ENCODE measurements around the gene MBOAT1.
"Not testable (repeated sequence)": the region's sequence is repeated elsewhere in the genome, so short reads cannot be mapped to it uniquely, and the experiment has no call there.

MBOAT1 gene

GRCh38 chr6:20212392-20213111 is at the start of gene MBOAT1:
MBOAT1 (minus strand) TSS chr6:20212469; CDS start chr6:20212234, 235 bp downstream.
- peak; percentile 98 for DNase-seq (ENCODE audit: low spot score)

DNA sequence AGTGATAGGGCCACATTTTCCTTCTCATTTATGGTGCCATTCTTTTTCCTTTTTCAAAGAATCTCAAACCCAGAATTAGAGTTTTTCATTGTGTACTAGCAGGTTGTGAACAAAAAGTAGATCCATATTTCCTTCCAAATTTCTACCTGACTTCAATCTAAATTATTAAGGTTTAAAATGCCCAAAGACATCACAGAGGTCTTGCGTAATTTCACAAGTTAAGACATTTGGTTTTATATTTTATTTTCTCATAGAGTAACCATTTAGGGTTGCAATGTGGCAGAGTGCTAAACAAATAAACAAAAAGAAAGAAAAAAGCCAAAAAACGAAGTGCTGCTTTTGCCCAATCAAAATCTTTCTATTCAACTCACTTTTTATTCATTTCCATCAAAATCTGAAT is 49.4 kb upstream of the MBOAT1 start:
- DNase-seq (ENCODE audit: low spot score) = no peak

DNA sequence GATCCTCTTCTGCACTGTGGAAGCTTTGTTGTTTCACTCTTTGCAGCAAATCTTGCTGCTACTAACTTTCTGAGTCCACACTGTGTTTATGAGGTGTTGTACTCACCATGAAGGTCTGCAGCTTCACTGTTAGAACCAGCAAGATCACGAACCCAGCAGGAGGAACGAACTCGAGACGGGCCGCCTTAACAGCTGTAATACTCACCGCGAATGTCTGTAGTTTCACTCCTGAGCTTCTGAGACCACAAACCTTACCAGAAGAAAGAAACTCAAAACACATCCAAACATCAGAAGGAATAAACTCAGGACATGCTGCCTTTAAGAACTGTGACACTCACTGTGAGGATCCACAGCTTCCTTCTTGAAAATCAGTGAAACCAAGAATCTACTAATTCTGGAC is 48.1 kb upstream of the MBOAT1 start:
- DNase-seq (ENCODE audit: low spot score) = no peak

- no peak for DNase-seq (ENCODE audit: low spot score)
These were observed 47.2 kb upstream of the MBOAT1 start for GRCh38 chr6:20259316-20260049.

DNA sequence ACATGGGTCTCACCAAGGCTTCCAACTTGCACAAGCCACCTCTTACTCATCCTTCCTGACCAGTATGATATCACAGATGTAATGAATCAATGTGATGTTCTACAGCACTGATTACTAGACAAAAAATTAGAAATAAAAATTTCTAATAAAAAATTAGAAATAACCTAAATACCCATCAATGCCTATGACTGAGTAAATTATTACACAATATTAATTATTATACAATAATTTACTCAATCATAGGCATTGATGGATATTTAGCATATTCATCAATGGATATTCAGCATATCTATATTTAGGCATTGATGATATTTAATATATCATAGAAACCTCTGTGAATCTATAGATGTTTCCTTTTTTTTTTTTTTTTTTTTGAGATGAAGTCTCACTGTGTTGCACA is 43.2 kb upstream of the MBOAT1 start:
- no peak for DNase-seq (ENCODE audit: low spot score)

DNA sequence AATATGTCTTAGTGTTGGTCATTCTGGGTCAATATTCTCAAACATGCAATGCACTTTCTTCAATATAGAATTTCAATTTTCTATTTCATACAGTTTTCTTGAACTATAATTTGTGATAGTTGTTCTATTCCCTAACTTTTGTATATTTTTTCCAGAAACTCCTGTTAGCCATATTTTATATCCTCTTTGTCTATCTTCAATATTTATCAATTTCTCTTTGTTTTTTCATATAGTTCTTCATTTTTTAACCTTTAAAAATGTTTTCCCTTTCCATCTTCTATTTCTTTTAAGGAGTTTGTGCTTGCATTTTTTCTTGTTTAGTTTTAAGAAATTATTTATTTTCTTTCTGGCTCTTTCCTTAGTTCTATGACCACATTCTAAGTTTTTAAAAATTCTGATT is 42.0 kb upstream of the MBOAT1 start:
- no peak for DNase-seq (ENCODE audit: low spot score)

DNA sequence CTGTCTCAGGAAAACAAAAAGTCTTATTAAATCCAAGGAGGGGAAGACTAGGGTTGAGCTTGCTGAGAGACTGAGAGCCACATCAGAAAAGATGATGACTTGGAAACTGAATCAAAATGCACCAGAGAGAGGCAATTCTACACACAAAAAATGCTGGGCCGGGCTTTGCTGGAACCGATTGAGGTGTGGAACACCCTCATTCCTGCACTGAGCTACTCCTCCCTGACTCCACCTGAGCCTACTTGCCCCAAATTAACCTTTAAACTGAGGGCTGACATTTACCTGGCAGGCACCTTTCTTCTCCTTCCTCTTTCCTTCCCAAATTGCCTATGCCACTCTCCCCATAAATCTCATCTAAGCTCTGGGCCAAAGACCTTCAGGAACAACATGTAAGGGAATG is 40.8 kb upstream of the MBOAT1 start:
- DNase-seq (ENCODE audit: low spot score) = no peak

GRCh38 chr6:20252311-20252710 is 40.0 kb upstream of the MBOAT1 start:
- no peak for DNase-seq (ENCODE audit: low spot score)

DNA sequence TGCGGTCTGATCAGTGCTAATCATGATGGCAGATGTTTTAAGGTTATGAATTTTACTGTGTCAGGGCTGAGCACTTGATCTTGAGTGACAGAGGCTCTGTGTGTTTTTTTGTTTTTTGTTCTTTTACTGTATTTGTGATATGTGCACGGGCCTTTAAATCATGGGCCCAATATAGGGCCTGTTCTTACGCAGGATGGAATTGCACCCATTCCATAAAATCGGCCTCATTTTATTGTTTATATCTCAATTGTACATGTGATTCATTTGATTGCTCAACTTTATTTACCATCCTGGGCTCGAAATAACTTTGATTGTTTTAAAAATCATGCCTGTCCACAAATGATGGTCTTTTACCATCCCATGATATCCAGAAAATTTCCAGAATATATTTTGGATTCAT is 39.3 kb upstream of the MBOAT1 start:
- DNase-seq (ENCODE audit: low spot score) = no peak

DNA sequence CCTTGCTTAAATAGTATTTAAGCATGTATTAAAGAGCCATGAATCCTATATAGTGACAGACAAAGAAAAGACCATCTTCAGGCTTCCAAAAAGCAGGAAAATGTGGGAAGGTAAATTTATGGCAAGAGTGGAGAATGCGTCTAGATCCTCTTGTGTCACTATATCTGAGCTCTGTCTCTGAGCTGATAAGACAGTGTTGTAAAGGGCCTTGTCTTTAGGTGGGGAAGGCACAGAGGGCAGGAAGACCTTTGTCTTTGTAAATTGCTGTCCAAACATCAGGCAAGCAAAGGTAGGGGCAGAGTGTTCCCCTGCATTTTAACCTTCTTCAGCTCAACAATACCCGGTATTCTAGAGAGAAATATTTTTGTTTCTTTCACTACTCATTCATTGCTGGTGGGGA is 33.9 kb upstream of the MBOAT1 start:
- no peak for DNase-seq (ENCODE audit: low spot score)

DNA sequence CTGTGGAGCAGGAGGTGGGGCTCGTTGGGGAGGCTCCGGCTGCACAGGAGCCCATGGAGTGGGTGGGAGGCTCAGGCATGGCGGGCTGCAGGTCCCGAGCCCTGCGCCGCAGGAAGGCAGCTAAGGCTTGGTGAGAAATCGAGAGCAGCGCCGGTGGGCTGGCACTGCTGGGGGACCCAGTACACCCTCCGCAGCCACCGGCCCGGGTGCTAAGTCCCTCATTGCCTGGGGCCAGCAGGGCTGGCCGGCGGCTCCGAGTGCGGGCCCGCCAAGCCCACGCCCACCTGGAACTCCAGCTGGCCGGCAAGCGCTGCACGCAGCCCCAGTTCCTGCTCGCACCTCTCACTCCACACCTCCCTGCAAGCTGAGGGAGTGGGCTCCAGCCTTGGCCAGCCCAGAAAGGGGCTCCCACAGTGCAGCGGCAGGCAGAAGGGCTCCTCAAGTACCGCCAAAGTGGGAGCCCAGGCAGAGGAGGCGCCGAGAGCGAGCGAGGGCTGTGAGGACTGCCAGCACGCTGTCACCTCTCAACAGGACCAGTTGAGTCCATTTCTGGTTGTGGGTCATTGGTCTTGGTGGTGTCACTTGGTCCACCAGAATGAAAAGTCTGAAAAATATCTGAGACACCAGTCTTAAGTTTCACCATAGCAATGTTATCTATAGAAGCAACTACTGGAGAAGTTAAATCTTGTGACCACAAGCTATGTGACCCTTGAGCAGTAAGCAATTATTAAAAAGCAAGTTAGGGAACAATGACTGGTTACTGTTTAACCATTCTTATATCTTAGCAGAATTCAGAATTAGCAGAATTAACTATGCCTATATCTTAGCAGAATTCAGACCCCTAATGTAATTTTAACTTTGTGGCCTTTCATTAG is 32.8 kb upstream of the MBOAT1 start:
- DNase-seq (ENCODE audit: low spot score) = not testable (repeated sequence)

DNA sequence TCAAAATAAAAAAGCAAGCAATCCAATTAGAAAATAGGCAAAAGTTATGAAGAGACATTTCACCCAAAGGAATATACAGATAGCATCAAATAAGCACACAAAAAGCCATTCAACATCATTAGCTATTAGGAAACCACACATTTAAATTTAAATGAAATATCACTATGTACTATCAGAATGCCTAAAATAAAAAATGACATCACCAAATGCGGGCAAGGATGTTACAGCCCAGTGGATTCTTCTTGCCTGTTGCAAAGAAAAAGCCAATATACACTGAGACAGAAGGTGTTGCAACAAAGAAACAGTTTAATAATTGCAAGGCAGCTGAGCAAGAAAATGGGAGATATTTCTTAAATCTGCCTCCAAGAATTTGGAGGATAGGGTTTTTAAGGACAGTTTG is 31.0 kb upstream of the MBOAT1 start:
- no peak for DNase-seq (ENCODE audit: low spot score)

- no peak for DNase-seq (ENCODE audit: low spot score)
These were observed 30.1 kb upstream of the MBOAT1 start for GRCh38 chr6:20242397-20242796.

- no peak for DNase-seq (ENCODE audit: low spot score)
These were observed 28.8 kb upstream of the MBOAT1 start for GRCh38 chr6:20241102-20241501.

- no peak for DNase-seq (ENCODE audit: low spot score)
These were observed 26.7 kb upstream of the MBOAT1 start for GRCh38 chr6:20238688-20239587.

DNA sequence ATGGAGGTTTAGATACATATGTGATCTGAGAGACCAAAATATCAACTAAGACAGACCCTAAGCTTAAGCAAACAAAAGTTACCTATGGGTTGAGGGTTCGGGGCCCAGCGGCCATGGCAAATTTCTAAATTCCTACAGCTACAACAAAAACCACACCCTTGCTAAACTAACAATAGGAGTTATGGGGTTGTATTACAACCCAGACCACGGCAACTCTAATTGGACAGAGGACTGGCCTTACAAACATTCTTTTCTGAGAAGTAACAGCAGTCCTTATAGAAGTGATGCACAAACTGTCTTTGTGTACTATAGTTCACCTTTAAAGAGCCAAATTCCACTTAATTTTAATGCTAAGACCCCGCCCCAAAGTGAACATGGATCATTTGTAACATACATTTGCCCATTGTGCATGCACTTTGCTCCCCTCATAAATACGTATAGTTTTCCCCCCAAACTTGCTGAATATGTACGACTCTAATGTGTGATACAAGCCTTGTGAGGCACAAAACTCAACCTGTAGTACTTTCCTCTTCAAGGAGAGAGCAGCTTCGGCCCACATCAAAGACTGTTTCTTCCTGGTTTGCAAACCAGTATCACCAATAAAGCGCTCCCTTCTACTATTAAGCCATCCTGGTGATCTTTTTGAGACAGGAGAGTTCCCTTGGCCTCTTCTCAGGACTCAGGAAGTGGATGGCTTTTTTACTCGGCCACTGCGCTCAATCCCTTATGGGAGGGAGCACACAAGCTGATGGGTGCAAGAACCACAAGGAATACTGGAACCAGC is 25.6 kb upstream of the MBOAT1 start:
- DNase-seq (ENCODE audit: low spot score) = no peak

DNA sequence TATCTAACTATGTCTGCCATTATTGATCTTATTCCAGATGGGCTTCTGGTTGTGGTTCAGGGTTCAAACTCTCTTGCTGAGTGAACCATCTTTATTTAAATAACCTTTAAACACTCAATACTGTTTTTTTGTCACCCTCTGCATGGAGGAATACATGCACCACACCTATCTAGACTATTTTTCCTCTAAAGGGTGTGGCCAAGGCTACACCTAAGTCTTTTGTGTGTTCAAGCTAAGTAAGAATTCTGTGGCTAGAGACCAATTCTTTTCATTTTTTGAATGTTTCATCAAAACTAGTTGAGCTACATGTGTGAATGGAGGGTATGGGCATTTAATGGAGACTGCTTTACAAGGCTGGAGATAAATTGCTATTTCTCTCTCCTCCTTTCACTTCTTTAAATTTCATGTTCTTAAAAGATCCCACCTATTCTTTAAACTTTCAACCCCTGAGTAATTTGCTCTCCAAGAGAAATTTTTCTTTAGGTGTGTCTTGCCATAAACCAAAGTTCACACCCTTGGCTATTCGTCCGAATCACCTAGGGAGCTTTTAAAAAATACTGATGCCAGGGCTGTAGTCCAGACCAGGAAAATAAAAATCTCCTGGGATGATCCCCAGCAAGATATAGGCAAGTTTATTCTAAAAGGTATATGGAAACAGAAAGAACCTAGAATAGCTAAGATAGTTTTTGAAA is 24.8 kb upstream of the MBOAT1 start:
- no peak for DNase-seq (ENCODE audit: low spot score)

DNA sequence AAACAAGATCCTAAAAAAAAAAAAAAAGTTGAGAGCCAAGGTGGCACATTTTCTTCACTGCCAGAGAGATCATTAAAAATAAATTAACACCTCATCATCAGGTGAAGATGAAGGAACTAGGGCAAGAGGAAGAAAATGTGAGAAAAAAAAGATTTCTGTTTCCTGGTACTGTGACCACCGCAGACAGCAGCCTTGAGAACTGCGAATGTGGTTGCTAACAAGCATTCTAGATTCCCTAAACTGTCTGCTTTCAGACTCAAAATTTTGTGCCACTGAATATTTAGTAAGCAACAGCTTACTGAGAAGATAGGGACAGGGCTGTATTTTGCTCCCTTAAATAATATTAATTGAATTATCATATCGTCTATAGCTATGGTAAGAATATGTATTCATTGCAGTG is 24.1 kb upstream of the MBOAT1 start:
- no peak for DNase-seq (ENCODE audit: low spot score)

GRCh38 chr6:20235041-20235440 is 22.8 kb upstream of the MBOAT1 start:
- no peak for DNase-seq (ENCODE audit: low spot score)

DNA sequence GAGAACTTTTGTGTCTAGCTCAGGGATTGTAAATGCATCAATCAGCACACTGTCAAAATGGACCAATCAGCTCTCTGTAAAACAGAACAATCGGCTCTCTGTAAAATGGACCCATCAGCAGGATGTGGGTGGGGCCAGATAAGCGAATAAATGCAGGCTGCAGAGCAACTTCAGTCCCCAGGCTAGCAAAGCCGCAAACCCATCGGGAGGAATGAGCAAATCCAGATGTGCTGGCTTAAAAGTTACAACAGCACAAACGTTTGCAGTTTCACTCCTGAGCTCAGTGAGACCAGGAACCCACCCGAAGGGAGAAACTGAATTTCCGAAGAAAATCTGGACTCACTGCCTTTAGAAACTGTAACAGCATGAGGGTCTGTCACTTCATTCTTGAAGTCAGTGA is 21.9 kb upstream of the MBOAT1 start:
- DNase-seq (ENCODE audit: low spot score) = peak; percentile 7

All from GM03348 (cell line).